K562 (cell line): ENCODE measurements around the gene STUM.
A peak's percentile ranks its signal among the peaks of the same experiment; 100 is the strongest.

ENCODE experiments used
- EZH2 ChIP-seq: IDR thresholded peaks from 2 replicates; pipeline ENCODE4 v1.6.1; 2012; ENCODE audit warnings: low read depth, mild to moderate bottlenecking, inconsistent platforms, low read length, borderline replicate concordance
- MXI1 ChIP-seq: IDR thresholded peaks from 2 replicates; pipeline ENCODE4 v1.6.1; 2011; ENCODE audit warnings: low read depth, mild to moderate bottlenecking, improper control_type of control experiment, low read length
- ZNF3 ChIP-seq: fragments of 250-450 bp; sonication (Bioruptor Pico); IDR thresholded peaks from 2 replicates; pipeline ENCODE4 v1.5.0; 2021; ENCODE audit warnings: mild to moderate bottlenecking, moderate library complexity
- ZNF561 ChIP-seq: fragments of 450-650 bp; formaldehyde crosslinking; conservative IDR thresholded peaks from 2 replicates; pipeline ENCODE4 v1.4.0; 2020; ENCODE audit warnings: mild to moderate bottlenecking, moderate library complexity
- ZNF778 ChIP-seq: fragments of 450-650 bp; formaldehyde crosslinking; IDR thresholded peaks from 2 replicates; pipeline ENCODE4 v1.4.0; 2020; ENCODE audit warnings: mild to moderate bottlenecking, moderate library complexity
- ZSCAN29 ChIP-seq: fragments of 450-650 bp; IDR thresholded peaks from 2 replicates; pipeline ENCODE4 v1.6.1; 2017
- TF ChIP-seq, protein P1 (sequence below), 3 experiments: IDR thresholded peaks in 2 of 3; conservative IDR thresholded peaks in 1 of 3; 2 replicates each; pipeline ENCODE4 v1.5.1; 2011 to 2012; ENCODE audit warnings: low read length in 3 of 3, mild to moderate bottlenecking in 3 of 3, control low read depth in 2 of 3, improper control_type of control experiment in 1 of 3, inconsistent platforms in 1 of 3, low read depth in 1 of 3, mixed read lengths in 1 of 3, moderate library complexity in 1 of 3; ENCODE audit not compliant: insufficient read depth in 2 of 3
- TF ChIP-seq, protein P2 (sequence below): sonication (generic); formaldehyde crosslinking; IDR thresholded peaks from 2 replicates; pipeline ENCODE4 v1.8.0; 2022; ENCODE audit warnings: missing genetic modification reagents, mild to moderate bottlenecking, borderline replicate concordance

DNA sequence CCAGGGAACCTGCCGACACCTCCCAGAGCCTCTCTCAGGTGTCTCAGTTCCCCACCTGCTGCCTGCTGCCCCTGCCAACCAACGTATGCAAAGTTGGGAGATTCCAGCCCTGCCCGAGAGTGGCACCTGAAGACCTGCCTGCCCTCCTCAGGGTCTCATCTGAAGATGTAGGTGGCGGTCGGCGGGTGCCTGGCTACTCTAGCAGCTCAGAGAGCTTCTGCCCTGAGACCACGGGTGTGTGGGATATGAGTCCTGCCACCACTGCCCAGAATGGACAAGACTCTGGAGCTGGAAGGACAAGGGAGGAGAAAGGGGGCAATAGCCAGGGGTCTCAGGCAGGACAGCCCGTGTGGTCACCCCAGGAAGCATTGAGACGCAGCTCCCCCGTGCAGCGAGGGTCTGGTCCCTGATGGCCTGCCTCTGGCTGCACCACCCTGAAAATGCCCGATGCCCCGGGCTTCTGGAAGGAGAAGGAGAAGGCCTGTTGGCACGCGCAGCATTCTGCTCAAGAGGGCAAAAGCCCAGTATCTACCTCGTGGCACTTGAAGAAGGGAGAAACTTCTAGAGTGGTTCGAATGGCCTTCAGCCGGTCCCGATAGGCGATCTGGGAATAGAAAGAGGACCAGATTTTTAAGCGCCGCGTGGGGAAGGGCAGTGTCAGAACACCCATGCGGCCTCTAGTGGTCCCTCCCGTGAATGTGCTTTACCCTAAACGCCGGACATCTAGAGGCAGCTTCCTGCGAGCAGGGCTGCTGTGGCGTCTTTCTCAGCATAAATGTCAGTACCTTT is 88.8 kb downstream of the STUM start:
- TF ChIP-seq ZNF3 (CRISPR knock-in tag) (no peak), ZNF561 (CRISPR knock-in tag) (no peak), EZH2 (peak; percentile 30; the same call in 1 of the 2 replicates), MXI1 (no peak), ZSCAN29 (no peak), ZNF778 (CRISPR knock-in tag) (no peak)
- TF ChIP-seq, protein P1, sequence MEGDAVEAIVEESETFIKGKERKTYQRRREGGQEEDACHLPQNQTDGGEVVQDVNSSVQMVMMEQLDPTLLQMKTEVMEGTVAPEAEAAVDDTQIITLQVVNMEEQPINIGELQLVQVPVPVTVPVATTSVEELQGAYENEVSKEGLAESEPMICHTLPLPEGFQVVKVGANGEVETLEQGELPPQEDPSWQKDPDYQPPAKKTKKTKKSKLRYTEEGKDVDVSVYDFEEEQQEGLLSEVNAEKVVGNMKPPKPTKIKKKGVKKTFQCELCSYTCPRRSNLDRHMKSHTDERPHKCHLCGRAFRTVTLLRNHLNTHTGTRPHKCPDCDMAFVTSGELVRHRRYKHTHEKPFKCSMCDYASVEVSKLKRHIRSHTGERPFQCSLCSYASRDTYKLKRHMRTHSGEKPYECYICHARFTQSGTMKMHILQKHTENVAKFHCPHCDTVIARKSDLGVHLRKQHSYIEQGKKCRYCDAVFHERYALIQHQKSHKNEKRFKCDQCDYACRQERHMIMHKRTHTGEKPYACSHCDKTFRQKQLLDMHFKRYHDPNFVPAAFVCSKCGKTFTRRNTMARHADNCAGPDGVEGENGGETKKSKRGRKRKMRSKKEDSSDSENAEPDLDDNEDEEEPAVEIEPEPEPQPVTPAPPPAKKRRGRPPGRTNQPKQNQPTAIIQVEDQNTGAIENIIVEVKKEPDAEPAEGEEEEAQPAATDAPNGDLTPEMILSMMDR (IDR thresholded peaks at IDR 0.05 in 2 of 3, conservative IDR thresholded peaks at IDR 0.05 in 1 of 3; ENCODE audit: insufficient read depth in 2 of 3, low read depth in 1 of 3, low read length in 3 of 3) = peak; percentile 82 to 86 (median 83)
- TF ChIP-seq, protein P2, sequence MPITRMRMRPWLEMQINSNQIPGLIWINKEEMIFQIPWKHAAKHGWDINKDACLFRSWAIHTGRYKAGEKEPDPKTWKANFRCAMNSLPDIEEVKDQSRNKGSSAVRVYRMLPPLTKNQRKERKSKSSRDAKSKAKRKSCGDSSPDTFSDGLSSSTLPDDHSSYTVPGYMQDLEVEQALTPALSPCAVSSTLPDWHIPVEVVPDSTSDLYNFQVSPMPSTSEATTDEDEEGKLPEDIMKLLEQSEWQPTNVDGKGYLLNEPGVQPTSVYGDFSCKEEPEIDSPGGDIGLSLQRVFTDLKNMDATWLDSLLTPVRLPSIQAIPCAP (CRISPR knock-in tag) = no peak
